Measurements from ENCODE around the gene FAM114A1.

The FAM114A1 gene

GRCh38 chr4:38834570-38834969, 33.0 kb upstream of the FAM114A1 start:
- no peaks in the 10 kb centered on the region for H3K36me3 ChIP-seq (ENCODE audit: control insufficient read depth, insufficient read depth, low read length)
- no peaks in the 10 kb centered on the region for H3K9me3 ChIP-seq (ENCODE audit: control insufficient read depth, insufficient read depth, low read length)
- no peaks in the 10 kb centered on the region for H3K27me3 ChIP-seq (ENCODE audit: control insufficient read depth, insufficient read depth, low read length)
- no peak overlapping the region for H3K9ac ChIP-seq (ENCODE audit: low read depth, low read length)
- no peaks in the 10 kb centered on the region for H3K4me1 ChIP-seq (ENCODE audit: control insufficient read depth, insufficient read depth, low read length)
- H3K4me3 ChIP-seq (ENCODE audit: low read depth, low read length): no peak overlapping the region

DNA sequence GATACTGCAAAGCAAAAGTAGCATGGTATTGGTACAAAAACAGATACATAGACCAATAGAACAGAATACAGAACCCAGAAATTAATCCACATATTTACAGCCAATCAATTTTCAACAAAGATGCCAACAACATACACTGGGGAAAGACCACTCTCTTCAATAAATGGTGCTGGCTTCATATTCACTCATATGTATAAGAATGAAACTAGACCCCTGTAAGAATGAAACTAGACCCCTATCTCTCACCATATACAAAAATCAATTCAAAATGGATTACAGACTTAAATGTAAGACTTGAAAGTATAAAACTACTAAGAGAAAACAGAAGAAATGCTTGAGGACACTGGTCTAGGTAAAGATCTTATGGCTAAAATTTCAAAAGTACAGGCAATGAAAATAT, 30.3 kb upstream of the FAM114A1 start:
- H3K4me1 ChIP-seq (ENCODE audit: control insufficient read depth, insufficient read depth, low read length): no peaks in the 10 kb centered on the region
- no peaks in the 10 kb centered on the region for H3K36me3 ChIP-seq (ENCODE audit: control insufficient read depth, insufficient read depth, low read length)
- no peak overlapping the region for H3K9ac ChIP-seq (ENCODE audit: low read depth, low read length)
- no peaks in the 10 kb centered on the region for H3K27me3 ChIP-seq (ENCODE audit: control insufficient read depth, insufficient read depth, low read length)
- no peaks in the 10 kb centered on the region for H3K9me3 ChIP-seq (ENCODE audit: control insufficient read depth, insufficient read depth, low read length)
- H3K4me3 ChIP-seq (ENCODE audit: low read depth, low read length): no peak overlapping the region

- Histone ChIP-seq H3K36me3 (ENCODE audit: control insufficient read depth, insufficient read depth, low read length) (no peaks in the 10 kb centered on the region), H3K27me3 (ENCODE audit: control insufficient read depth, insufficient read depth, low read length) (no peaks in the 10 kb centered on the region), H3K4me1 (ENCODE audit: control insufficient read depth, insufficient read depth, low read length) (no peaks in the 10 kb centered on the region), H3K4me3 (ENCODE audit: low read depth, low read length) (no peak overlapping the region), H3K9ac (ENCODE audit: low read depth, low read length) (no peak overlapping the region), H3K9me3 (ENCODE audit: control insufficient read depth, insufficient read depth, low read length) (no peaks in the 10 kb centered on the region)
Measured at GRCh38 chr4:38837849-38838248, 29.8 kb upstream of the FAM114A1 start.

DNA sequence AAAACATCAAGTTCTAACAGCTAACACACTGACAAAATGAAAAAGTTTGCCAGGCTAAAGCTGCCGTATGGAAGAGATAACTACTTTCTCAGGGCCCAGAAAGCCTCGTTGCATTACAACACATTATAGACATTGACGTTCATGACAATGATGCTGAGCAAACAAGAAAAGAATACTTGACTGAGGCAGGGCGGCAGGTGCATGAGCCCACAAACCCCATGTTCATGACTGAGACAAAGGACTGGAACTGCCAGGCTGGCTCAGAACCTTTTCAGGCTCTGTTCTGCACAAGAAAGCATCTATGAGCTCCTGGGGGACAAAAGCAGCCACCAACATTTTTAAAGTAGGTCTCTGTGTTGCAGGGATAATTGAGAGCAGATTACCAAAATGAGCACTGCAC, 24.6 kb upstream of the FAM114A1 start:
- Histone ChIP-seq H3K27me3 (ENCODE audit: control insufficient read depth, insufficient read depth, low read length) (no peaks in the 10 kb centered on the region), H3K4me3 (ENCODE audit: low read depth, low read length) (no peak overlapping the region), H3K4me1 (ENCODE audit: control insufficient read depth, insufficient read depth, low read length) (no peaks in the 10 kb centered on the region), H3K9ac (ENCODE audit: low read depth, low read length) (no peak overlapping the region), H3K36me3 (ENCODE audit: control insufficient read depth, insufficient read depth, low read length) (no peaks in the 10 kb centered on the region), H3K9me3 (ENCODE audit: control insufficient read depth, insufficient read depth, low read length) (no peaks in the 10 kb centered on the region)

GRCh38 chr4:38846015-38846414, 21.6 kb upstream of the FAM114A1 start:
- Histone ChIP-seq H3K4me1 (ENCODE audit: control insufficient read depth, insufficient read depth, low read length) (no peaks in the 10 kb centered on the region), H3K36me3 (ENCODE audit: control insufficient read depth, insufficient read depth, low read length) (no peaks in the 10 kb centered on the region), H3K9ac (ENCODE audit: low read depth, low read length) (no peak overlapping the region), H3K4me3 (ENCODE audit: low read depth, low read length) (no peak overlapping the region), H3K27me3 (ENCODE audit: control insufficient read depth, insufficient read depth, low read length) (no peaks in the 10 kb centered on the region), H3K9me3 (ENCODE audit: control insufficient read depth, insufficient read depth, low read length) (no peaks in the 10 kb centered on the region)

- Histone ChIP-seq H3K27me3 (ENCODE audit: control insufficient read depth, insufficient read depth, low read length) (no peaks in the 10 kb centered on the region), H3K4me1 (ENCODE audit: control insufficient read depth, insufficient read depth, low read length) (peaks cover 5% of the 10 kb centered on the region), H3K9ac (ENCODE audit: low read depth, low read length) (no peak overlapping the region), H3K4me3 (ENCODE audit: low read depth, low read length) (no peak overlapping the region), H3K36me3 (ENCODE audit: control insufficient read depth, insufficient read depth, low read length) (no peaks in the 10 kb centered on the region), H3K9me3 (ENCODE audit: control insufficient read depth, insufficient read depth, low read length) (no peaks in the 10 kb centered on the region)
Measured at GRCh38 chr4:38855466-38855865, 12.1 kb upstream of the FAM114A1 start.

GRCh38 chr4:38856046-38856445, 11.6 kb upstream of the FAM114A1 start:
- Histone ChIP-seq H3K4me1 (ENCODE audit: control insufficient read depth, insufficient read depth, low read length) (peaks cover 5% of the 10 kb centered on the region), H3K9ac (ENCODE audit: low read depth, low read length) (no peak overlapping the region), H3K4me3 (ENCODE audit: low read depth, low read length) (no peak overlapping the region), H3K27me3 (ENCODE audit: control insufficient read depth, insufficient read depth, low read length) (no peaks in the 10 kb centered on the region), H3K36me3 (ENCODE audit: control insufficient read depth, insufficient read depth, low read length) (no peaks in the 10 kb centered on the region), H3K9me3 (ENCODE audit: control insufficient read depth, insufficient read depth, low read length) (no peaks in the 10 kb centered on the region)

DNA sequence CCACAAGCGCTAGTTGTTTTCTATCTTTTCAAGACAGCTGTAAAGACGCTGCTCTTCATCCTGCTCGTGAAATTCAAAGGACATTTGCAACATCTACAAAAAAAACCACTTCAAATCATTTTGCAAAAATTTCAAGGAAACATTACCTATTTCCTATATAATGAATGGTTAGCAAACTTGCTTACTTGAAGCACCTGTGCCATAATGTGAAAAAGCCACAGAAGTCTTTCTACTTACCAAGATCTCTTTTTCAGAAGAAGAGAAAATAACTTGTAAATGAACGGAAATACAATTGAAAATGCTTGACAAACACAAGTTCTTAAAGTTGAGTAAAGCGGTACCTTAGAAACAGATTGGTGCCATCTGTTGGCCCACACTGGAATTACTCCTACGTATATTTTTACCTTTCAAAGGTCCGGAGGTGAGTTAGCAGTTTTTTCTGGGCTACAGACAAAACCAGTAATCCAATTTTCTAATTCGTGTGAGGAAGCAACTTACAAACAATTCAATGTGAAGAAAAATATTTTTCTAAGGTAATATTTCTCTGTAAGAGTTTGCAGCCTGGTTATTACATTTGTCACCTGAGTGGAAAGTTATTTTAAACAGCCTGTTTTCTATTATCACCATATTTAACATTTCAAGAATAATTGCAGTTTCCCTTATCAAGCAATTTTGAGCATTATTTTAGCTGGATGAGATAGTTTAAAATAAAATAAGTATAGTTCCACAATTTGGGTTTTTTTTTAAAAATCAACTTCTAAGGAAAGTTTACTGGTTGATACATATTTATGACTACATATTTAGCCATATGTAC, 10.9 kb upstream of the FAM114A1 start, which contains the start of gene TLR6:
Gene TLR6 (minus strand): TSS at position 294 of the 814 bp plus-strand sequence. CDS start 27,344 bp downstream, outside the sequence.
- Histone ChIP-seq H3K9ac (ENCODE audit: low read depth, low read length) (no peak within 1 kb of the TSS), H3K4me1 (ENCODE audit: control insufficient read depth, insufficient read depth, low read length) (peaks cover 5% of the 10 kb centered on the region), H3K36me3 (ENCODE audit: control insufficient read depth, insufficient read depth, low read length) (no peaks in the 10 kb centered on the region), H3K9me3 (ENCODE audit: control insufficient read depth, insufficient read depth, low read length) (no peaks in the 10 kb centered on the region), H3K4me3 (ENCODE audit: low read depth, low read length) (no peak within 1 kb of the TSS), H3K27me3 (ENCODE audit: control insufficient read depth, insufficient read depth, low read length) (no peaks in the 10 kb centered on the region)

DNA sequence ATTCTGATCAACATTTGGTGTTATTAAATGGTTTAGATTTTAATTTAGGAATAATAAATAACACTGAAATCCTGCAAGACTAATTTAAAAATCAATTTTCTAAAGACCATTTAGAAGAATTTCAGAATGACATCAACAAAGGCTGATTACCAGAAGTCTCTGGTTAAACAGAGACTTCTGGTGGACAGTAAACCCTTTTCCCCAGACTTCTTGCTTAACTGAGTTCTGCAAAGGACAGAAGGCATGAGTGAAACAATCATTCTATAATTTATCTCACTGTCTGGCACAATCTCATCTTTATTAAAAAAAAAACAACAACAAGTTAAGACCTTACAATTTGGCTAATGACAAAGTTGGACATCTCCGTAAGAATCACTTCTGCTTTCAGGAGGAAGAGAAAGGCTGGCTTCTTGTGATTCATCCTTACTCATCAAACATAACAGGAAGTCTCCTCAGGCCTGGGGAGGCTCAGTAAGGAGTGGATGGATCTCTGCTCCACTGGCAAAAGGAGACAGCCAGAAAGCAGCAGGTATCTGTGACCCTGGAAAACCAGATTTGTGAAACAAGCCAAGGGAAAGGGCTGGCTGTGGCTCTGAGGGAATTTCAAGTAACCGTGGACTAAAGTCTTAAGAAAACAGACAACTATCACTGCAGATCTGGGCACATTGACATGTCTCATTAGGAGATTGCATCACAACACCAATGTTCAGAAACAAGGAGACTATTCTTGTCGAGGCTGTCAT, 10.1 kb upstream of the FAM114A1 start:
- no peaks in the 10 kb centered on the region for H3K27me3 ChIP-seq (ENCODE audit: control insufficient read depth, insufficient read depth, low read length)
- no peaks in the 10 kb centered on the region for H3K9me3 ChIP-seq (ENCODE audit: control insufficient read depth, insufficient read depth, low read length)
- H3K4me1 ChIP-seq (ENCODE audit: control insufficient read depth, insufficient read depth, low read length): peaks cover 5% of the 10 kb centered on the region
- no peaks in the 10 kb centered on the region for H3K36me3 ChIP-seq (ENCODE audit: control insufficient read depth, insufficient read depth, low read length)
- no peak overlapping the region for H3K9ac ChIP-seq (ENCODE audit: low read depth, low read length)
- no peak overlapping the region for H3K4me3 ChIP-seq (ENCODE audit: low read depth, low read length)

- no peaks in the 10 kb centered on the region for H3K27me3 ChIP-seq (ENCODE audit: control insufficient read depth, insufficient read depth, low read length)
- peaks cover 5% of the 10 kb centered on the region for H3K4me1 ChIP-seq (ENCODE audit: control insufficient read depth, insufficient read depth, low read length)
- H3K9ac ChIP-seq (ENCODE audit: low read depth, low read length): no peak overlapping the region
- no peak overlapping the region for H3K4me3 ChIP-seq (ENCODE audit: low read depth, low read length)
- no peaks in the 10 kb centered on the region for H3K9me3 ChIP-seq (ENCODE audit: control insufficient read depth, insufficient read depth, low read length)
- no peaks in the 10 kb centered on the region for H3K36me3 ChIP-seq (ENCODE audit: control insufficient read depth, insufficient read depth, low read length)
Measured at GRCh38 chr4:38858097-38858420, 9.5 kb upstream of the FAM114A1 start.

DNA sequence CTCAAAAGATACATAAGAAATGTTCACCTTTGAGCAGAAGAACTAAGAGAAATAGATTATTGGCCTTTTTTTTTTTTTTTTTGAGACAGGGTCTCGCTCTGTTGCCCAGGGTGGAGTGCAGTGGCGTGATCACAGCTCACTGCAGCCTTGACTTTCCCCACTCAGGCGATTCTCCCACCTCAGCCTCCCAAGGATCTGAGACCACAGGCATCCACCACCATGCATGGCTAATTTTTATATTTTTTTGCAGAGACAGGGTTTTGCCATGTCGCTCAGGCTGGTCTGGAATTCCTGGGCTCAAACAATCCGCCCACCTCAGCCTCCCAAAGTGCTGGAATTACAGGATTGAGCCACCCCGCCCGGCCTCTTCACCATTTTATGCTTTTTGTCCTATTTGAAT, 8.1 kb upstream of the FAM114A1 start:
- Histone ChIP-seq H3K4me1 (ENCODE audit: control insufficient read depth, insufficient read depth, low read length) (peaks cover 5% of the 10 kb centered on the region), H3K4me3 (ENCODE audit: low read depth, low read length) (no peak overlapping the region), H3K36me3 (ENCODE audit: control insufficient read depth, insufficient read depth, low read length) (no peaks in the 10 kb centered on the region), H3K9me3 (ENCODE audit: control insufficient read depth, insufficient read depth, low read length) (no peaks in the 10 kb centered on the region), H3K27me3 (ENCODE audit: control insufficient read depth, insufficient read depth, low read length) (no peaks in the 10 kb centered on the region), H3K9ac (ENCODE audit: low read depth, low read length) (no peak overlapping the region)
